Measurements from ENCODE around the gene CBFA2T2. TPM values are rescaled to one million over a fixed set of nuclear protein-coding genes. Genes with fewer than 3 reads are reported as not detected.
"Not testable (repeated sequence)": the region's sequence is repeated elsewhere in the genome, so short reads cannot be mapped to it uniquely, and the experiment has no call there.

Gene CBFA2T2
- polyA plus RNA-seq, 3 donors = 22.6 to 35.2 (median 30.1) TPM

DNA sequence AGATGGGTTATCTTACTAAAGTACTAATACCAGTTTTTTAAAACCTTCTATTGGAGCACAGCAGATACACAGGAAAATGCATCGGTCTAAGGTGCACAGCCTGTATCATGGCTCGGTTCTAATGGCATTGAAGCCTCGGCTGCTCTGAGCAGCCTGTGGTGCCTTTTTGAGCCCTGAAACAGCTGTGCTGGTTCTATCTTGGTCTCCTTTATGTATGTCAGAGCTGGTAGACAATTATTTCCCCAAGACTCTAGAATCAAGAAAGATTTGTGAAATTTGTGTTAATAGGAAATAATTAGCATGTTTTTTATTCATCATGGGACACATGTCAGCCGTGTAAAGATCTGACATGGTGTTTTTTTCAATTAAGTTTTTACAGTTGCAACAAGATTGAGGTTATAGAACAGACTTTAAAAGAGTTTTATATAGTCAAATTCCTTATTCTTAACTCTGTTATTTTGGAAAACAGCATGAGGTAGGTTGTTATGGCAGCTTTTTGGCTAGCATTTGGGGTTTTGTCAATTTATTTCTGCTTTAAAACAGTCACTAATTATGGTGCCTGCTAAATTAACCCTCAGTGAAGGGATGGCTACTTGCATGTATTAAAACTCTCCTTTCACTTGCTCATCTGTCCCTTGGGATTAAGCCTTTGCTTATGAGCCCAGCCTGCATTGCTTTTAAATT is 132.0 kb downstream of the CBFA2T2 start:
- DNase-seq = no peak

DNA sequence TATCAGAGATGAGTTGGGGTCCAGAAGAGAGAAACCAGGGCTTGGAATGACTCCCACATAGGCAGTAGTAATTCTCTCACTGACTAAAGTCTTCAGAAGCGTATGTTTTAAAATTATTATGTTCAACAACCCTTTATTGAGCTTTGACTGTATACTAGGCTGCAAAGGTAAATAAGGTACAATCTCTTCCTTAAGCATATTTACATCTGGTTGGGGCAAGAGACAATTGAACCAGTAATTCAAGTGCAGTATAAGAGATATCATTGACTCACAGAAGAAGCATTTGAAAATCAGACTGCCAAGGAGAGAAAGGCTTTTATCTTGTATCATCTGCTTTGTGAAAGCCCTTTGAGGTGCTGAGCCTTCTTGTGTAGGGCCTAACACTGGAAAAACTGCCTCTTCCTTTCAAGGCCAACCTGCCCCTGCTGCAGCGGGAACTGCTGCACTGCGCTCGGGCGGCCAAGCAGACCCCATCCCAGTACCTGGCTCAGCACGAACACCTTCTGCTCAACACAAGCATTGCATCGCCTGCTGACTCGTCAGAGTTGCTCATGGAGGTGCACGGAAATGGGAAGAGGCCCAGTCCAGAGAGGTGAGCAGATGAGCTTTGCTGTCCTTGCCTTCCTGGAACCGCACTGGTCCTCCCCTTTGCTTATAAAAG is 132.9 kb downstream of the CBFA2T2 start:
- DNase-seq = no peak

GRCh38 chr20:33624399-33624798 is 134.5 kb downstream of the CBFA2T2 start:
- no peak for DNase-seq

- no peak for DNase-seq
Measured at GRCh38 chr20:33626190-33626589, 136.3 kb downstream of the CBFA2T2 start.

- no peak for DNase-seq
Measured at GRCh38 chr20:33627577-33628216, 137.8 kb downstream of the CBFA2T2 start.

DNA sequence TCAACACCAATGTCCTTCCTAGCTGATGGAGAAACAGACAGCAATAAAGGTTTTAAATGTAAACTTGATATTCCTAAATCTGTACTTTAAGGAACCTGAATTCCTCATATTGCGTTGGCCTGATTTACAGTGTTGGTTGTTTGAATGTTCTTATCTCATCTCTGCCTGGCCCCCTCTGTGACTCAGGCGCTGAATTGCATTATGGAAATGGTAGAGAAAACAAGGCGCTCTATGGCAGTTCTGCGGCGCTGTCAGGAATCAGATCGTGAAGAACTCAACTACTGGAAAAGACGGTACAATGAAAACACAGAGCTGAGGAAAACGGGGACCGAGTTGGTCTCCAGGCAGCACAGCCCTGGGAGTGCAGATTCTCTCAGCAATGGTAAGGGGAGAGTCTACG is 139.6 kb downstream of the CBFA2T2 start:
- no peak for DNase-seq

GRCh38 chr20:33629979-33630378 is 140.1 kb downstream of the CBFA2T2 start:
- no peak for DNase-seq

DNA sequence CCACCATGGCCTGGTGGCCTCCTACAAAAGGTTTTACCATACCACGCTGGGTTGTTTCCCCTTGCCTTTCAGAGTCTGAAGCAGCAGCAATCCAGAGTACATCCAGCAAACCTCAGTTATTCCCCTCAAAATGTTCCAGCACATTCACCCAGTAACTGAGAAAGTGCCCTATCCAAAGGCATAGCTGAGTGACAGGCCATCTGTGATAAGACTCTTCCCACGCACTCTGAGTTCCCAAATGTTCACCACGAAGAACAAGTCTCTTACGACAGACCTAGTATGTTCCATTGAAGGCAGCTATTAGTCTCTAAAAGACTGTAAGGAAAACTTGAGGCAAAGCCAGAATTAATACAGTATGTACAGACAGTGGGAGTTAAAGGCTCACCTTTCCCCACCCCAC is 140.6 kb downstream of the CBFA2T2 start:
- no peak for DNase-seq

- not testable (repeated sequence) for DNase-seq
Measured at GRCh38 chr20:33631910-33632309, 142.0 kb downstream of the CBFA2T2 start.

GRCh38 chr20:33635341-33635740 is 145.4 kb downstream of the CBFA2T2 start:
- DNase-seq = no peak

DNA sequence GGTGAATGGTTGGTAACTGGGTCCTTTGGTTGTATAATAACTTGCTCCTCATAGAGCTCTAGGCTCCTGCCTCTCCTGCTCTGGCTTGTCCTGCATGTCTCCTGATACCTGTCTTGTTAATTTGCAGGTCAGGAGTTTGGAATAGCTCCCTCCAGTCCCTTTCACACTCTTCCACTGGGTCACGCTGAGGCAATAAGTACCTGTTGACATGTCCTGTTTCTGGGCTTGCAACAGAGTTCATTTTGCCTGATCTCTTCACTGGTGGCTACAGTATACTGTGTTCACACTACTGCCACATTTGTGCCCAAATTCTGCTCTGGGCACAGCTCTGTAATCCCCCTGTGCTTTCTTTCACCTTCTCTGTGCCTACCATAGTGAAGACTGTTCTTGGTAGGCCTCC is 146.9 kb downstream of the CBFA2T2 start:
- DNase-seq = no peak

DNA sequence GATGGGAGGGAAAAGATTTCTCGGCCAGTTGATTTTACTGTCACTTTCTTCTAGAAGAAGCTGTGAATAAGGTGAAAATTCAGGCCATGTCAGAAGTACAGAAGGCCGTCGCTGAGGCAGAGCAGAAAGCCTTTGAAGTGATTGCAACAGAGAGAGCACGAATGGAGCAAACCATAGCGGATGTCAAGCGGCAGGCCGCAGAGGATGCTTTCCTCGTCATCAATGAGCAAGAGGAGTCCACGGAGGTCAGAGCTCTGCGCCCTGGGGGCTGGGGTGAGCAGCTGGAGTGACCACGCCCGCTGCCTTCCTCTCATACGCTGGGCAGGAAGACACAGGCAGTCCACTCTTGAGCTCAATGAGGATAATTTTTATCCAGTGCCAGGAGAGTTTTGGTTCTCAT is 150.4 kb downstream of the CBFA2T2 start:
- no peak for DNase-seq

DNA sequence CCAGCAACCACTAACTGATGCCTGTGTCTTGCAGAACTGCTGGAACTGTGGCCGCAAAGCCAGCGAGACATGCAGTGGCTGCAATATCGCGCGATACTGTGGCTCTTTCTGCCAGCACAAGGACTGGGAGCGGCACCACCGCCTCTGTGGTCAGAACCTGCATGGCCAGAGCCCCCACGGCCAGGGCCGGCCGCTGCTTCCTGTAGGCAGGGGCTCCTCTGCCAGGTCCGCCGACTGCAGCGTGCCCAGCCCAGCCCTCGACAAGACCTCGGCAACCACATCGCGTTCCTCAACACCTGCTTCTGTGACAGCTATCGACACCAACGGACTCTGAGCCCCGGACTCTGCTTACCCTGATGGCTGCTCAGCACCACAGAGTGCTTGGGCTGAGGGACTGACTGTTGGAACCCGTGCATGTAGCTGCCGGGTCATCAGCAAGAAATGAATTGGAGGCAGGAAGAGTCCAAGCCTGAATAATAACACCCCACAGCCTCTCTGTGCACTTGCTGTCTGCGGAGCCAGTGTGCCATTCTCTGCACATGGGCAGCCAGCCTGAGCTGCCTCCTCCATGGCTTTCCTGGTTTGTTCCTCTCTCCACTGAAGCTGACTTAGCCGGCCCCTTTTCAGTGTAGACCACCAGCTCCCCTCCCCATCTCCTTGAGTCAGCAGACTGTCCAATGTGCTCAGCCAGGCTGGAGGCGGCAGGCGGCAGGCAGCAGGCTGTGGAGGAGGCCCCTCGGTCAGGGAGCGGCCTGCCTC is 154.6 kb downstream of the CBFA2T2 start:
- DNase-seq = no peak

GRCh38 chr20:33645072-33645358 is 155.1 kb downstream of the CBFA2T2 start:
- DNase-seq = no peak

DNA sequence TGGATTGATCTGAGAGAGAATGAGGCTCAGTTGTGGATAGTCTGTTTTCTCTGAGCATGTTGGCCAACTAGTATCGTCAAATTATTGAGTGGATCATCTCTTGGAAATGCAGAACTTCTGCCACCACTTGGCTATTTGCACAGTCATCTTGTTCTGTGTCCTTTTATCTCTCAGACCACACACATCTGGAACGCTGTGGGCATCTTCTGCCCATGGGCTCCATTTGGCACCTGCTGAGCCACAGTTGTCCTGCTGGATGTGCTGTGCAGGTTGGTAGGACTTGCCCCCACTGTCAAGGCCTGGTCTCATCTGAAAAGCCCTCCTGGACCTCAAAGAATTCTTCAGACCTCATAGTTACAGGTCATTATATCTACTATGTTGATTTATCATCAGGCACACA is 155.5 kb downstream of the CBFA2T2 start:
- no peak for DNase-seq

DNA sequence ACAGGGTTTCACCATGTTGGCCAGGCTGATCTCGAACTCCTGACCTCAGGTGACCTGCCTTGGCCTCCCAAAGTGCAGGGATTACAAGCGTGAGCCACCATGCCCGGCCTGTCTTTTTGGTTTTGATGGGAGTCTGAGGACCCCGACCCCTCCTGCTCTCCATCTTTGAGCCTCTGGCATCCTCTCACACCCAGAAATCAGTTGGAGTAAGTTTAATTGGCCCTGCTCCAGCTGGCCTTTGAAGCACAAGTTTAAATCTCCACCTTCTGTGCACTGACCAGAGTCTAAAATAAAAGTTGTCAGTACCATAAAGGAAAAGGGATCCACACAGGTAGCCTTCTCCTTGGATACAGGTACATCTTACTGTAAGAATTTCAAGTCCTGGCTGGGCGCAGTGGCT is 156.3 kb downstream of the CBFA2T2 start:
- DNase-seq = no peak

- DNase-seq = not testable (repeated sequence)
Measured at GRCh38 chr20:33646959-33647602, 157.2 kb downstream of the CBFA2T2 start.

DNA sequence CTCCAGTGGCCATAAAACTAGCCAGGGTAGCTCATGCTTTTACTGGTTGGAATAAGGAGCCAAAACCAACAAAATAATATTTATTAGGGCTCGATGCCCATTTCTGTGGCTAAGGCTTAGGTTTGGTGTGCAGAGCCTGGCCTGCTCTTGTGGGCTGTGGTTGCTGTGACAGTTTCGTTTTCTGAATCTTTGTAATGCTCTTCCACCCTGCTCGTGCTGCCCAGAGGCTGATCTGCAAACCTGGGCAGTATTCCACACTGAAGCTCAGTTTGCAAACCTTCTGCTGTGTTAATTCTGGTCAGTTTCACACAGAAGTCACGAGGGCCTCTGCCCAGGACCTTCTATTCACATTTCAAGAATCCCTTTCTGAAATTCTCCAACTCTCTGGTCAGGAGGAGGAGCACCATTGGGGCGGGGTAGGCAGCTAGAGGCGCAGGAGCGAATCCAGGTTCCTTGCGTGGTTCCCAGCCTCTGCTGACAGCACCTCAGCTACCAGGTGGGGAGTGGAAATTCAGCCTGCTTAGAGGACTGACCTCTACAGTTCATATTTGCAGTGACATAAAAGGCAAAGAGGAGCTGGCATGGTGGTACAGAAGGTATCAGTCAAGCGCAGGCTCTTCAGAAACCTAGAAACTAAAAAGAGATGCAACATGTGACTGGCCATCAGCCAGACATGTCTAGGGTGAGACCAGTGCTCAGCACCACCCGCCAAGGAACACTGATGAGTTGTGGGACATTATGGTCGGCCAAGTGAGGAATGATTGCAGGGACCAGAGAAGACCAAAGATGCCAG is 157.9 kb downstream of the CBFA2T2 start:
- DNase-seq = no peak

DNA sequence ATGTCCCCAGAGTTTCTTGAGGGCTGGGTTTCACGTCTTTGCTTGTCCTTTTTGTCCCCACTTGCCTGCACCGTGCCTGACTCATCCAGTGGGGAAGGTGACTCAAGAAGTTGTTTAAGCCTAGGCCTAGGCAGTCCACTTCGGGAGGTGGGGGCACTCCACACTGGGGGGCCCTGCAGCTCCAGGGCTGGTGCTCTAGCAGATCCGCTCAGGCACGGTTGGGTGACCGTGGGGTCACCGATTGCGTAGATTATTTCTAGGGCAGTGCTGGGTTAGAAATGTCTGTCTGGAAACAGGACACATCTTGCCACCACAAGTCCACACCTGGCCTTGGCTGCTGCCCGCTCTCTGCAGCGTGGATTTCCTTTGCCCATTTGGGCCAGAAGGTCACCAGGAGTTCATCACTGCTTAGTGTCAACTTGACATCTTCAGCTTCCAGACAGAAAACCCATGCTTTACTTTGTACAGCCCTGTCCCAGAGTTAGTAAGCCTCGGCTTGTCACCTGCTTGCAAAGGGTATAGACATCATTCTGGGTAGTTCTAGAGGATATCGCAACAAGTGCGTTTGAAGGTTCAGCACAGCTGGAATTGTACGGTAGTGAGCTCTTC is 158.6 kb downstream of the CBFA2T2 start:
- DNase-seq = no peak

DNA sequence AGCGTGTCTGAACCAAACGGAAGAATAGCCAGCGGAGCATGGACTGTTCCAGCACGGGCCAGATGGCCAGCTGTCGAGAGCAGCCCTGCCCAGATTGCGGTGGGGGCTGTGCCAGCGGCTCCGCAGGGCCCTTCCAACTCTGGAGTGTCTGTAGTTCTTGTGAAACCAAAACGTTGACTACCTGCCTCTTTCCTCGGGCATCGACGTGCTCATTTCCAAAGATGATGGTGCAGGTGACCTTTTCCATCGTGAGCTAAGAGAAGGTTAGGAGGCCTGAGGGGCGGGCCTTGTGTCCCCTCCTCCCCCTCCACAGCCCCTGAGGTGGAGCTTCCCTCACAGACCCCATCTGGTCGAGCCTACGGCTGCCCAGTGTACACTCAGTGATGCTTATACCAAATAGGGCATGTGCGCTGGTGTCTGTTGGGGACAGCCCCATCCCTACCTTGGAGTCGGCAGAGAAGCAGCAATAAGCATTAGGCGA is 159.3 kb downstream of the CBFA2T2 start:
- DNase-seq = no peak

Measured in renal pelvis (tissue), 4 donors.